Measurements from ENCODE around the gene TXLNB. TPM values are rescaled to one million over a fixed set of nuclear protein-coding genes. Genes with fewer than 3 reads are reported as not detected.

Gene TXLNB
- total RNA-seq, 4 donors from 2014 or later, result 0.26 to 2.5 (median 1.9) TPM

- H3K36me3 ChIP-seq, result no peaks in the 10 kb centered on the region
- TF ChIP-seq CTCF (IDR thresholded peaks at IDR 0.05) (no peak), POLR2A (IDR thresholded peaks at IDR 0.05) (no peak)
- no peaks in the 10 kb centered on the region for H3K4me1 ChIP-seq
- H3K27ac ChIP-seq, result peak overlapping the region in 1 of 2 donors; percentile 27
- H3K4me3 ChIP-seq, result no peak overlapping the region
- DNase-seq, result peak; percentile 52 to 67
- intact Hi-C loops (cut with DNase I; ENCODE audit: low total_unique reads), result no loop called here
- no peaks in the 10 kb centered on the region for H3K27me3 ChIP-seq
- H3K9me3 ChIP-seq, result no peaks in the 10 kb centered on the region
Measured at GRCh38 chr6:139323511-139324300, 31.9 kb upstream of the TXLNB start.

GRCh38 chr6:139320081-139320480 lies 28.3 kb upstream of the TXLNB start:
- Histone ChIP-seq H3K9me3 (no peaks in the 10 kb centered on the region), H3K4me3 (no peak overlapping the region), H3K27me3 (no peaks in the 10 kb centered on the region), H3K4me1 (no peaks in the 10 kb centered on the region), H3K27ac (no peak overlapping the region), H3K36me3 (no peaks in the 10 kb centered on the region)
- intact Hi-C loops (cut with DNase I; ENCODE audit: low total_unique reads), result no loop called here
- no peak for DNase-seq
- TF ChIP-seq CTCF (IDR thresholded peaks at IDR 0.05) (no peak), POLR2A (IDR thresholded peaks at IDR 0.05) (no peak)

GRCh38 chr6:139316622-139317317 lies 25.0 kb upstream of the TXLNB start:
- H3K27me3 ChIP-seq, result no peaks in the 10 kb centered on the region
- DNase-seq, result no peak
- no peaks in the 10 kb centered on the region for H3K9me3 ChIP-seq
- no peak overlapping the region for H3K27ac ChIP-seq
- H3K4me3 ChIP-seq, result no peak overlapping the region
- no peaks in the 10 kb centered on the region for H3K4me1 ChIP-seq
- no peaks in the 10 kb centered on the region for H3K36me3 ChIP-seq
- intact Hi-C loops (cut with DNase I; ENCODE audit: low total_unique reads), result no loop called here
- TF ChIP-seq POLR2A (IDR thresholded peaks at IDR 0.05) (no peak), CTCF (IDR thresholded peaks at IDR 0.05) (no peak)

GRCh38 chr6:139313784-139314545 lies 22.2 kb upstream of the TXLNB start:
- intact Hi-C loops (cut with DNase I; ENCODE audit: low total_unique reads), result no loop called here
- no peaks in the 10 kb centered on the region for H3K27me3 ChIP-seq

More at GRCh38 chr6:139313784-139314545, 22.2 kb upstream of the TXLNB start:
- Histone ChIP-seq H3K4me3 (no peak overlapping the region), H3K9me3 (no peaks in the 10 kb centered on the region), H3K27ac (no peak overlapping the region), H3K4me1 (no peaks in the 10 kb centered on the region), H3K36me3 (no peaks in the 10 kb centered on the region)
- DNase-seq, result no peak
- TF ChIP-seq CTCF (IDR thresholded peaks at IDR 0.05) (no peak), POLR2A (IDR thresholded peaks at IDR 0.05) (no peak)
